Smooth muscle cell (in vitro differentiated cells): ENCODE measurements around the gene ICAM3. TPM values are rescaled to one million over a fixed set of nuclear protein-coding genes. Genes with fewer than 3 reads are reported as not detected.

ENCODE experiments used
- DNase-seq: peaks from one replicate; lab custom pipeline; 2025; ENCODE audit not compliant: unreplicated experiment; lab: John Stamatoyannopoulos, UW
- H2AFZ ChIP-seq: fragments of 200-600 bp; sonication (generic); 2 replicates; pipeline ENCODE4 v1.6.0; 2016; ENCODE audit warnings: antibody characterized with exemption, low read depth, mild to moderate bottlenecking
- H3F3A ChIP-seq: fragments of 200-600 bp; sonication (generic); 2 replicates; pipeline ENCODE4 v1.6.0; 2017; ENCODE audit warnings: antibody characterized with exemption, low read depth
- H3K27ac ChIP-seq: fragments of 200-600 bp; sonication (generic); 2 replicates; pipeline ENCODE4 v1.5.1; 2016; ENCODE audit warnings: low read depth, mild to moderate bottlenecking
- H3K27me3 ChIP-seq: fragments of 200-600 bp; sonication (generic); 2 replicates; pipeline ENCODE4 v1.6.1; 2016; ENCODE audit warnings: low read depth, mild to moderate bottlenecking
- H3K36me3 ChIP-seq: fragments of 200-600 bp; sonication (generic); 2 replicates; pipeline ENCODE4 v1.5.1; 2016; ENCODE audit warnings: low read depth
- H3K4me1 ChIP-seq: fragments of 200-600 bp; sonication (generic); 2 replicates; pipeline ENCODE4 v1.5.1; 2016; ENCODE audit warnings: low read depth
- H3K4me2 ChIP-seq: fragments of 200-600 bp; sonication (generic); 2 replicates; pipeline ENCODE4 v1.6.0; 2016; ENCODE audit warnings: mild to moderate bottlenecking
- H3K4me3 ChIP-seq: fragments of 200-600 bp; sonication (generic); 2 replicates; pipeline ENCODE4 v1.5.1; 2016; ENCODE audit warnings: mild to moderate bottlenecking
- H3K79me2 ChIP-seq: fragments of 200-600 bp; sonication (generic); 2 replicates; pipeline ENCODE4 v1.6.0; 2016; ENCODE audit warnings: low read depth, mild to moderate bottlenecking
- H3K9ac ChIP-seq: fragments of 200-600 bp; sonication (generic); 2 replicates; pipeline ENCODE4 v1.6.0; 2016; ENCODE audit warnings: low read depth
- H3K9me3 ChIP-seq: fragments of 200-600 bp; sonication (generic); replicated peaks from 2 replicates; pipeline ENCODE4 v1.5.1; 2016; ENCODE audit warnings: low read depth
- H4K20me1 ChIP-seq: fragments of 200-600 bp; sonication (generic); 2 replicates; pipeline ENCODE4 v1.6.0; 2016; ENCODE audit warnings: low read depth
- CTCF ChIP-seq: fragments of 200-600 bp; sonication (generic); IDR thresholded peaks from 2 replicates; pipeline ENCODE4 v1.5.1; 2017; ENCODE audit warnings: borderline replicate concordance, mild to moderate bottlenecking, antibody characterized with exemption; ENCODE audit not compliant: insufficient read depth, poor library complexity, severe bottlenecking
- WGBS: methylation state at CpG from one replicate; pipeline ENCODE4 v1.1.7; 2016; ENCODE audit warnings: low lambda C conversion rate; 5-methylcytosine and 5-hydroxymethylcytosine counted together
- polyA plus RNA-seq: library from polyadenylated mRNA; unstranded; fragments of >200 nt; fragmentation: Nextera tagmentation; extraction: Ambion mirVana; gene quantifications from 2 replicates; pipeline ENCODE4 v1.2.1, GENCODE V29; 2016
- total RNA-seq: library from RNA; depleted of rRNA; stranded (reverse); fragments of >200 nt; gene quantifications from 2 replicates; pipeline ENCODE4 v1.2.3, GENCODE V29; 2014

The ICAM3 gene
- total and polyA plus RNA-seq, 2 experiments from 2014 or later: 6.5 to 31.3 TPM

- H3K36me3 ChIP-seq: no peaks in the 10 kb centered on the region
- no peaks in the 10 kb centered on the region for H3K79me2 ChIP-seq
- WGBS: 81% methylated on average over 17 of the region's 17 CpGs
- no peak overlapping the region for H3K9ac ChIP-seq
- no peaks in the 10 kb centered on the region for H3F3A ChIP-seq
- no peaks in the 10 kb centered on the region for H4K20me1 ChIP-seq
- DNase-seq: no peak
- no peaks in the 10 kb centered on the region for H3K4me1 ChIP-seq
- no peak overlapping the region for H2AFZ ChIP-seq
- H3K4me2 ChIP-seq: peak overlapping the region; percentile 48
- H3K27me3 ChIP-seq: no peaks in the 10 kb centered on the region
- H3K27ac ChIP-seq: peak overlapping the region; percentile 60
- no peaks in the 10 kb centered on the region for H3K9me3 ChIP-seq
- H3K4me3 ChIP-seq: no peak overlapping the region
- no peak for TF ChIP-seq CTCF
Measured at GRCh38 chr19:10305139-10305806, 34.2 kb downstream of the ICAM3 start.

DNA sequence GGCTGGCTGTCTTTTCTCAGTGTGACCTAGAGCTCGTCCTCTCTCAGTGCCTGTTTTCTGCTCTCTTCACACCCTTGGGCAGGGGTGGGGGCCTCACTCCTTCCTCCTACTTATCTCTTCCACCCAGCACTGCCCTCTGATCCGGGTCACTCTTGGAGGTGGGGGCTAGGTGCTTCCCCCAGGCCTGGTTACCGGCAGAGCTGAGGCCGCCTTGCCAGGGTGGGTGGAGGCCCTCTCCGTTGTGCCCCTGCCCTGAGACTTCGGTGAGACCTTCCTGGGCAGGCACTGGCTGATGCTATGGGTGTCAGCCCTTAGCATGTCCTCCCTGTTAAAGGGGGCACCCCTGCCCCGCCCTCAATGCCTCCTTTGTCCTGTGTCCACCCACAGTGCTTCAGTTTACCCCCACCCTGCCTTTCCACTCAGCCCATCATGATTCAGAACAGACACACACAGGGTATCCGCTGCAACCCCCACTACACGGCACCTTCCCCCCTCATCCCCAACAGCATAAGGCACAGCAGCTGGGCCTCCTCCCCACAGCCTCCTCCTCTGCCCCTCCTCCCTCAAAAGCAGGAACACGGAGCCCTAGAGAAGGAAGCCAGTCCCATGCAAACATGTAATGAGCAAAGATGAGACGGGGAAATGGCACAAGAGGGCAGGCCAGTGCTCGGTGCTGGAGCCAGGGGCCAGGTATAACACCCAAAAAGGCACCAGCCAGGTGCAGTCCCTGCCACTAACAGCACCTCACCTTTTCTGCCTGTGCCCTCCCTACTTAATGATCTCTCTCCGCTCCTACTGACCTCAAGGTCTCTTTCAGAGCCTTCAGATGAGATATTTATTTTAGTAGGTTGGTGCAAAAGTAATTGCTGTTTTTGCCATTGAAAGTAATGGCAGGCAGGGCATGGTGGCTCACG, 39.6 kb downstream of the ICAM3 start:
- H3K79me2 ChIP-seq: no peaks in the 10 kb centered on the region
- DNase-seq: no peak
- no peak overlapping the region for H2AFZ ChIP-seq
- H3K9me3 ChIP-seq: no peaks in the 10 kb centered on the region
- no peaks in the 10 kb centered on the region for H3K36me3 ChIP-seq
- no peaks in the 10 kb centered on the region for H4K20me1 ChIP-seq
- no peak overlapping the region for H3K27ac ChIP-seq
- peaks cover 34% of the 10 kb centered on the region for H3K27me3 ChIP-seq
- H3K4me3 ChIP-seq: no peak overlapping the region
- H3K9ac ChIP-seq: no peak overlapping the region
- whole genome bisulfite sequencing: 82% methylated on average over 14 of the region's 14 CpGs
- no peaks in the 10 kb centered on the region for H3F3A ChIP-seq
- peaks cover 5% of the 10 kb centered on the region for H3K4me1 ChIP-seq
- H3K4me2 ChIP-seq: no peak overlapping the region
- TF ChIP-seq CTCF: no peak

DNA sequence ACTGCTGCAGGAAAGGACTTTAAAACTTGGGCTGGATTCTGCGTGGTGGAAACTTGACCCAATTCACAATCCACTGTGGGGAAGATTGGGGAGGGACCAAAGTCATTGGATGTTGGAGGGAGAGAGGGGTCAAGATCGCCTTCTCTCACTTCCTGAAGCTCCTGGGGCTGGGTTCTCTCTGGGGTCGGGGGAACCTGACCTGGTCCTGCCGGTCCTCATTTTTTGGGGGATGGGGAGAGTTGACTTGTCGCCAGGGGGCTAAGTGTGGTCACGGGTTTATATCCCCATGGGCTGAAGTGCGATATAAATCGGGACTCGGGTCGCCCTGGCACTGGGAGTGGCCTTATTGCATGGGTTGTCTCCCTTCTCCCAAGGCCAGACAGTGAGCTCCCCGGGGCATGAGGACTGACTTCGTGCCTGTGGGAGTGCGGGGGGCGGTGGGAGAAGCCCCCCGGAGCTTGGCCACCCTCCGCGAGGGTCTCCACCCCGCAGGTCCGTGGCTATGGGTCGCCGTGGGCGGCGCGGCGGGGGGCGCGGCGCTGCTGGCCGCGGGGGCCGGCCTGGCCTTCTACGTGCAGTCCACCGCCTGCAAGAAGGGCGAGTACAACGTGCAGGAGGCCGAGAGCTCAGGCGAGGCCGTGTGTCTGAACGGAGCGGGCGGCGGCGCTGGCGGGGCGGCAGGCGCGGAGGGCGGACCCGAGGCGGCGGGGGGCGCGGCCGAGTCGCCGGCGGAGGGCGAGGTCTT, 43.4 kb downstream of the ICAM3 start:
- no peak for TF ChIP-seq CTCF
- Histone ChIP-seq H3K36me3 (no peaks in the 10 kb centered on the region), H3K4me3 (peak overlapping the region; percentile 23), H2AFZ (no peak overlapping the region), H3F3A (no peaks in the 10 kb centered on the region), H4K20me1 (no peaks in the 10 kb centered on the region), H3K4me1 (peaks cover 15% of the 10 kb centered on the region), H3K79me2 (no peaks in the 10 kb centered on the region), H3K4me2 (peak overlapping the region; percentile 74), H3K9me3 (no peaks in the 10 kb centered on the region), H3K27me3 (peaks cover 72% of the 10 kb centered on the region), H3K9ac (no peak overlapping the region), H3K27ac (no peak overlapping the region)
- DNase-seq: no peak
- 7% methylated on average over 38 of the region's 58 CpGs for WGBS
